AG04450 (cell line): ENCODE data around the gene NBDY. TPM values are rescaled to one million over a fixed set of nuclear protein-coding genes. Genes with fewer than 3 reads are reported as not detected.

Experiments used
- CTCF ChIA-PET: fragments of 300-600, 350-600 bp; formaldehyde crosslinking; extraction: SDS; loops from one replicate; lab custom pipeline; 2022; ENCODE audit warnings: antibody characterized with exemption, inconsistent platforms; lab: Charles Lee
- POLR2A ChIA-PET: fragments of 350-600 bp; formaldehyde crosslinking; extraction: SDS; loops from one replicate; lab custom pipeline; 2021; ENCODE audit warnings: antibody characterized with exemption, inconsistent platforms; lab: Yijun Ruan, JAX
- DNase-seq: peaks from one replicate; pipeline ENCODE4 v3.0.0-alpha.2; 2011; ENCODE audit warnings: low read depth, low spot score
- H3K27ac ChIP-seq: one replicate; pipeline ENCODE4 v1.5.1; 2012; ENCODE audit warnings: low read depth, low read length, control low read depth
- H3K27me3 ChIP-seq: one replicate; pipeline ENCODE4 v1.6.0; 2012; ENCODE audit warnings: low read length; ENCODE audit not compliant: control insufficient read depth, insufficient read depth
- H3K4me3 ChIP-seq: 2 replicates; pipeline ENCODE4 v1.5.1; 2011; ENCODE audit warnings: mild to moderate bottlenecking, low read depth, low read length, control low read depth
- H3K9me3 ChIP-seq: 2 replicates; pipeline ENCODE4 v1.5.1; 2012; ENCODE audit warnings: low read length; ENCODE audit not compliant: control insufficient read depth, insufficient read depth
- polyA plus RNA-seq: library from polyadenylated mRNA; depleted of rRNA; stranded (reverse); fragments of >200 nt; gene quantifications from 2 replicates; pipeline ENCODE4 v1.2.3, GENCODE V29; 2011
- TF ChIP-seq, protein P1 (sequence below): IDR thresholded peaks from 2 replicates; pipeline ENCODE4 v1.5.1; 2011; ENCODE audit warnings: low read depth, low read length, control low read depth, inconsistent platforms

The NBDY gene
- polyA plus RNA-seq, 1 experiment, result 51.7 TPM

GRCh38 chrX:56761167-56761566 is 32.1 kb downstream of the NBDY start:
- H3K27me3 ChIP-seq, result no peaks in the 10 kb centered on the region
- H3K27ac ChIP-seq, result no peak overlapping the region
- DNase-seq, result no peak
- TF ChIP-seq, protein P1, sequence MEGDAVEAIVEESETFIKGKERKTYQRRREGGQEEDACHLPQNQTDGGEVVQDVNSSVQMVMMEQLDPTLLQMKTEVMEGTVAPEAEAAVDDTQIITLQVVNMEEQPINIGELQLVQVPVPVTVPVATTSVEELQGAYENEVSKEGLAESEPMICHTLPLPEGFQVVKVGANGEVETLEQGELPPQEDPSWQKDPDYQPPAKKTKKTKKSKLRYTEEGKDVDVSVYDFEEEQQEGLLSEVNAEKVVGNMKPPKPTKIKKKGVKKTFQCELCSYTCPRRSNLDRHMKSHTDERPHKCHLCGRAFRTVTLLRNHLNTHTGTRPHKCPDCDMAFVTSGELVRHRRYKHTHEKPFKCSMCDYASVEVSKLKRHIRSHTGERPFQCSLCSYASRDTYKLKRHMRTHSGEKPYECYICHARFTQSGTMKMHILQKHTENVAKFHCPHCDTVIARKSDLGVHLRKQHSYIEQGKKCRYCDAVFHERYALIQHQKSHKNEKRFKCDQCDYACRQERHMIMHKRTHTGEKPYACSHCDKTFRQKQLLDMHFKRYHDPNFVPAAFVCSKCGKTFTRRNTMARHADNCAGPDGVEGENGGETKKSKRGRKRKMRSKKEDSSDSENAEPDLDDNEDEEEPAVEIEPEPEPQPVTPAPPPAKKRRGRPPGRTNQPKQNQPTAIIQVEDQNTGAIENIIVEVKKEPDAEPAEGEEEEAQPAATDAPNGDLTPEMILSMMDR, result no peak
- no peak overlapping the region for H3K4me3 ChIP-seq
- no peaks in the 10 kb centered on the region for H3K9me3 ChIP-seq
- POLR2A ChIA-PET, result no interaction called here
- CTCF ChIA-PET, result no interaction called here

- POLR2A ChIA-PET, result no interaction called here
- DNase-seq, result no peak
- H3K27me3 ChIP-seq, result no peaks in the 10 kb centered on the region
- H3K9me3 ChIP-seq, result no peaks in the 10 kb centered on the region
- TF ChIP-seq, protein P1, result no peak
- H3K27ac ChIP-seq, result no peak overlapping the region
- CTCF ChIA-PET, result no interaction called here
- no peak overlapping the region for H3K4me3 ChIP-seq
Observed at GRCh38 chrX:56762220-56762619, 33.2 kb downstream of the NBDY start.

DNA sequence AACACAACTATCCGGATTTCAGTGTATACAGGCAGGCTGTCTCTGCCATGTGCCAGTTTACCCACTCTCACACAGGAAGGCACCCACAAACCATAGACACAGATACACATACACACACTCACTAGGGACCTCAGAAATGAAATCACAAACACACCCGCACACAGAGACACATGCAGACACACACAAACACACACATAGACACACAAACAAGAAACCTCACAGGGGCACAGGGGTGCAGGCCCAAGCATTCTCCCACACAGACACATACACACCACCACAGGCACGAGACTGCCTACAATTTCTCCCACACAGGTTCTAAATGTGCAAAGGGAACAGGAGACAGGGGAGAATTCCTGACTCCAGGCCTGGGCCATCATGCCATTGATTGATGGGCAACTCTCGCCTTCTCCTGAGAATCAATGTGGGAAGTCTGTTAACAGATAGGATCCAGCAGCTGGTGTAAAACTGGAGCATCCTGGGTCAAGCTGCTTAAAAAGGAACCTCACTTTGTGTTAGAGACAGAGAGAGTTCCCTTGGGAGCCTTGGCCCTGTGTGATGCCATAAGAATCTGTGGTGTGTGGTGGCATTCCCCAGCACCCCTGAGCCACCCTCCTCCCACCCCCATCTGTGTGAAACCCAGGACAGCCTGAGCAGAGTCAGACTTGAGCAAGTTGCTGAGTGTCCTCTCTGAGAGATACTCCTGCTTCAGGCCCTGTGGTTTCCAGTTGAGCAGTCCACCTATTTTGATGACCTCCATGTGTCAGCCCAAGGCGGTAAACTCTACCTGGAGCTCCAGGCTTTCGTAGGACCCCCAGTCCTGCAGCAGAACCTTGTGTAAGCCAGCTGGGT is 33.9 kb downstream of the NBDY start:
- H3K27ac ChIP-seq, result no peak overlapping the region
- no peak overlapping the region for H3K4me3 ChIP-seq
- no peaks in the 10 kb centered on the region for H3K9me3 ChIP-seq
- no peak for DNase-seq
- H3K27me3 ChIP-seq, result no peaks in the 10 kb centered on the region
- TF ChIP-seq, protein P1, result no peak
- CTCF ChIA-PET, result interaction anchor here (1.5 kb wide), 1 partner anchor 216 kb away, joined by 10 read pairs; no protein-coding TSS in a partner anchor
- POLR2A ChIA-PET, result no interaction called here

GRCh38 chrX:56763556-56764152 is 34.6 kb downstream of the NBDY start:
- TF ChIP-seq, protein P1, result no peak
- ChIA-PET CTCF (interaction anchor here (0.8 to 1.5 kb wide), 3 partner anchors 30 to 1263 kb away, joined by 3 to 10 read pairs (median 3); no protein-coding TSS in a partner anchor), POLR2A (no interaction called here)
- H3K9me3 ChIP-seq, result no peaks in the 10 kb centered on the region
- no peak overlapping the region for H3K4me3 ChIP-seq
- no peak overlapping the region for H3K27ac ChIP-seq
- no peak for DNase-seq
- no peaks in the 10 kb centered on the region for H3K27me3 ChIP-seq
